Activated CD8-positive, alpha-beta memory T cell treated with anti-CD3 and anti-CD28 coated beads, Interleukin-2, amount 10 ng/mL, durations not matched to agents 7 days and 5 days (primary cell): ENCODE data around the gene CTAG1B. TPM values are rescaled to one million over a fixed set of nuclear protein-coding genes. Genes with fewer than 3 reads are reported as not detected.
"Not testable (repeated sequence)": the region's sequence is repeated elsewhere in the genome, so short reads cannot be mapped to it uniquely, and the experiment has no call there.

ENCODE experiments used
- ATAC-seq: fragments of 150-1000 bp; cut with Tn5 transposase; one replicate; pipeline ENCODE4 v1.10.0; 2021; ENCODE audit warnings: moderate library complexity
- CTCF ChIA-PET: fragments of 350-600 bp; sonication (Branson Sonifier 250); formaldehyde crosslinking; loops from one replicate; lab custom pipeline; 2021; ENCODE audit warnings: antibody characterized with exemption; lab: Charles Lee
- DNase-seq: peaks from one replicate; pipeline ENCODE4 v3.0.0-alpha.2; 2020
- H3K27ac Mint-ChIP-seq: one replicate; pipeline ENCODE4 v1.8.0; 2021; ENCODE audit warnings: mild to moderate bottlenecking, mixed read lengths
- H3K27me3 Mint-ChIP-seq: one replicate; pipeline ENCODE4 v1.8.0; 2021; ENCODE audit warnings: mixed read lengths
- H3K36me3 Mint-ChIP-seq: one replicate; pipeline ENCODE4 v1.8.0; 2021; ENCODE audit warnings: mild to moderate bottlenecking, mixed read lengths
- H3K4me1 Mint-ChIP-seq: one replicate; pipeline ENCODE4 v1.8.0; 2021; ENCODE audit warnings: mixed read lengths
- H3K4me3 Mint-ChIP-seq: one replicate; pipeline ENCODE4 v1.8.0; 2021; ENCODE audit warnings: mild to moderate bottlenecking, moderate library complexity, mixed read lengths
- H3K9me3 Mint-ChIP-seq: one replicate; pipeline ENCODE4 v1.8.0; 2022; ENCODE audit warnings: low read depth, mixed read lengths
- total RNA-seq, 2 experiments: library from RNA; stranded (reverse); gene quantifications; one replicate each; pipeline ENCODE4 v1.2.3, GENCODE V29; 2021

The CTAG1B gene
- total RNA-seq, 2 experiments from 2014 or later, result not detected

- Mint-ChIP-seq H3K27ac (no peak overlapping the region), H3K36me3 (no peaks in the 10 kb centered on the region), H3K9me3 (no peaks in the 10 kb centered on the region), H3K4me3 (no peak overlapping the region), H3K27me3 (peaks cover 5% of the 10 kb centered on the region), H3K4me1 (peaks cover 9% of the 10 kb centered on the region)
- CTCF ChIA-PET, result interaction anchor here (0.6 kb wide), 1 partner anchor 256 kb away, joined by 3 read pairs; no protein-coding TSS in a partner anchor
- no peak for DNase-seq
- no peak for ATAC-seq
Observed at GRCh38 chrX:154592505-154592904, 26.6 kb downstream of the CTAG1B start.

- DNase-seq, H3K4me1 Mint-ChIP-seq: not testable (repeated sequence)
Observed at GRCh38 chrX:154590415-154590814, 28.7 kb downstream of the CTAG1B start.

GRCh38 chrX:154584585-154585183 is 34.4 kb downstream of the CTAG1B start, which contains the start of gene CTAG1A:
Gene CTAG1A (plus strand): TSS chrX:154585133. CDS start chrX:154585207, 74 bp downstream.
- H3K36me3 Mint-ChIP-seq, H3K27ac Mint-ChIP-seq, H3K4me3 Mint-ChIP-seq, H3K27me3 Mint-ChIP-seq, H3K4me1 Mint-ChIP-seq, DNase-seq, H3K9me3 Mint-ChIP-seq, CTCF ChIA-PET: not testable (repeated sequence)
- ATAC-seq, result peak; percentile 49

More at GRCh38 chrX:154590415-154590814, 28.7 kb downstream of the CTAG1B start:
- ATAC-seq, H3K27me3 Mint-ChIP-seq, H3K9me3 Mint-ChIP-seq, CTCF ChIA-PET, H3K4me3 Mint-ChIP-seq, H3K27ac Mint-ChIP-seq, H3K36me3 Mint-ChIP-seq: not testable (repeated sequence)

GRCh38 chrX:154582994-154583393 is 36.1 kb downstream of the CTAG1B start:
- DNase-seq, CTCF ChIA-PET, H3K4me1 Mint-ChIP-seq, H3K27me3 Mint-ChIP-seq, H3K9me3 Mint-ChIP-seq, H3K4me3 Mint-ChIP-seq, ATAC-seq, H3K27ac Mint-ChIP-seq, H3K36me3 Mint-ChIP-seq: not testable (repeated sequence)

GRCh38 chrX:154575076-154575475 is 44.0 kb downstream of the CTAG1B start:
- H3K27ac Mint-ChIP-seq, H3K4me3 Mint-ChIP-seq, H3K36me3 Mint-ChIP-seq, H3K4me1 Mint-ChIP-seq, H3K27me3 Mint-ChIP-seq, CTCF ChIA-PET, DNase-seq, H3K9me3 Mint-ChIP-seq: not testable (repeated sequence)
- peak; percentile 36 for ATAC-seq

- not testable (repeated sequence) for H3K27ac Mint-ChIP-seq, H3K27me3 Mint-ChIP-seq, ATAC-seq
Observed at GRCh38 chrX:154573061-154573460, 46.0 kb downstream of the CTAG1B start.

GRCh38 chrX:154570361-154570760 is 48.7 kb downstream of the CTAG1B start:
- H3K9me3 Mint-ChIP-seq, H3K36me3 Mint-ChIP-seq, H3K4me1 Mint-ChIP-seq, H3K27me3 Mint-ChIP-seq, H3K27ac Mint-ChIP-seq, ATAC-seq, CTCF ChIA-PET, H3K4me3 Mint-ChIP-seq, DNase-seq: not testable (repeated sequence)

More at GRCh38 chrX:154573061-154573460, 46.0 kb downstream of the CTAG1B start:
- H3K4me1 Mint-ChIP-seq, H3K9me3 Mint-ChIP-seq, H3K4me3 Mint-ChIP-seq, CTCF ChIA-PET, DNase-seq, H3K36me3 Mint-ChIP-seq: not testable (repeated sequence)

Other genes starting within 250 kb of the CTAG1B start
- 1,000 to 10,000 TPM; 1,602 to 2,011 TPM for gene FLNA, start 244.6 kb downstream of the CTAG1B start, total RNA-seq
- gene EMD, start 240.0 kb downstream of the CTAG1B start, total RNA-seq, result 10 to 100 TPM; 64.6 to 70.2 TPM
- 1,000 to 10,000 TPM; 2,013 to 2,356 TPM for gene RPL10, start 220.9 kb downstream of the CTAG1B start, total RNA-seq
- gene DNASE1L1, start 210.0 kb downstream of the CTAG1B start, total RNA-seq, result 10 to 100 TPM; 18.4 to 19.6 TPM
- gene TAFAZZIN, start 207.7 kb downstream of the CTAG1B start, total RNA-seq, result 10 to 100 TPM; 77.1 to 90.2 TPM
- 10 to 100 TPM; 42.0 to 48.4 TPM for gene ATP6AP1, start 190.6 kb downstream of the CTAG1B start, total RNA-seq
- gene GDI1, start 182.1 kb downstream of the CTAG1B start, total RNA-seq, result 100 to 1,000 TPM in 1 of 2 experiments, 10 to 100 TPM in 1; 99.0 to 117 TPM
- 10 to 100 TPM; 66.2 to 70.5 TPM for gene FAM50A, start 175.1 kb downstream of the CTAG1B start, total RNA-seq
- 10 to 100 TPM; 42.3 to 48.5 TPM for gene PLXNA3, start 161.0 kb downstream of the CTAG1B start, total RNA-seq
- 10 to 100 TPM; 38.8 to 39.0 TPM for gene LAGE3, start 140.0 kb downstream of the CTAG1B start, total RNA-seq
- gene UBL4A, start 132.7 kb downstream of the CTAG1B start, total RNA-seq, result 10 to 100 TPM; 48.1 to 53.2 TPM
- 10 to 100 TPM; 24.3 to 24.9 TPM for gene SLC10A3, start 128.7 kb downstream of the CTAG1B start, total RNA-seq
- gene FAM3A, start 103.0 kb downstream of the CTAG1B start, total RNA-seq, result 10 to 100 TPM; 21.5 to 31.7 TPM
- 100 to 1,000 TPM; 116 to 117 TPM for gene G6PD, start 72.4 kb downstream of the CTAG1B start, total RNA-seq
- gene IKBKG, start 71.7 kb downstream of the CTAG1B start, total RNA-seq, result 10 to 100 TPM; 53.0 to 58.1 TPM
- not detected for gene CTAG1A, start 34.1 kb downstream of the CTAG1B start, total RNA-seq
- gene CTAG2, start 34.3 kb upstream of the CTAG1B start, total RNA-seq, result 10 to 100 TPM; 30.3 to 31.6 TPM
- 10 to 100 TPM; 20.0 to 26.6 TPM for gene GAB3, start 131.8 kb upstream of the CTAG1B start, total RNA-seq
- gene DKC1, start 143.6 kb upstream of the CTAG1B start, total RNA-seq, result 100 to 1,000 TPM in 1 of 2 experiments, 10 to 100 TPM in 1; 81.0 to 116 TPM
- gene MPP1, start 186.2 kb upstream of the CTAG1B start, total RNA-seq, result 10 to 100 TPM; 29.0 to 37.4 TPM
- gene SMIM9, start 215.4 kb upstream of the CTAG1B start, total RNA-seq, result under 1 TPM in 1 of 2 experiments, not detected in 1; 0.26 TPM